Measurements from ENCODE around the gene KBTBD13.

KBTBD13 gene

GRCh38 chr15:65032801-65033537 lies 43.6 kb upstream of the KBTBD13 start:
- no peak overlapping the region for H3K4me3 ChIP-seq (ENCODE audit: low read depth, low read length)
- peak; percentile 87 for TF ChIP-seq CTCF (IDR thresholded peaks at IDR 0.05; ENCODE audit: low read depth, low read length, missing control alignments)
- no peak for DNase-seq (ENCODE audit: low read depth)

- H3K4me3 ChIP-seq (ENCODE audit: low read depth, low read length), result no peak overlapping the region
- DNase-seq (ENCODE audit: low read depth), result no peak
- peak; percentile 65 for TF ChIP-seq CTCF (IDR thresholded peaks at IDR 0.05; ENCODE audit: low read depth, low read length, missing control alignments)
Observed at GRCh38 chr15:65033659-65034269, 42.8 kb upstream of the KBTBD13 start.

- no peak for DNase-seq (ENCODE audit: low read depth)
- no peak overlapping the region for H3K4me3 ChIP-seq (ENCODE audit: low read depth, low read length)
- TF ChIP-seq CTCF (IDR thresholded peaks at IDR 0.05; ENCODE audit: low read depth, low read length, missing control alignments), result no peak
Observed at GRCh38 chr15:65034719-65035118, 41.8 kb upstream of the KBTBD13 start.

- TF ChIP-seq CTCF (IDR thresholded peaks at IDR 0.05; ENCODE audit: low read depth, low read length, missing control alignments), result no peak
- no peak for DNase-seq (ENCODE audit: low read depth)
- no peak overlapping the region for H3K4me3 ChIP-seq (ENCODE audit: low read depth, low read length)
Observed at GRCh38 chr15:65037309-65037708, 39.2 kb upstream of the KBTBD13 start.

- DNase-seq (ENCODE audit: low read depth), result no peak
- TF ChIP-seq CTCF (IDR thresholded peaks at IDR 0.05; ENCODE audit: low read depth, low read length, missing control alignments), result no peak
- no peak overlapping the region for H3K4me3 ChIP-seq (ENCODE audit: low read depth, low read length)
Observed at GRCh38 chr15:65038428-65038827, 38.1 kb upstream of the KBTBD13 start.

- TF ChIP-seq CTCF (IDR thresholded peaks at IDR 0.05; ENCODE audit: low read depth, low read length, missing control alignments), result no peak
- H3K4me3 ChIP-seq (ENCODE audit: low read depth, low read length), result no peak overlapping the region
- DNase-seq (ENCODE audit: low read depth), result no peak
Observed at GRCh38 chr15:65038836-65039235, 37.7 kb upstream of the KBTBD13 start.

GRCh38 chr15:65040461-65040860 lies 36.1 kb upstream of the KBTBD13 start:
- TF ChIP-seq CTCF (IDR thresholded peaks at IDR 0.05; ENCODE audit: low read depth, low read length, missing control alignments), result no peak
- DNase-seq (ENCODE audit: low read depth), result no peak
- no peak overlapping the region for H3K4me3 ChIP-seq (ENCODE audit: low read depth, low read length)
